Vagina (tissue), 2 donors: ENCODE results near the gene SETD3. TPM values are rescaled to one million over a fixed set of nuclear protein-coding genes. Genes with fewer than 3 reads are reported as not detected.

ENCODE experiments used
- DNase-seq, 2 donors: peaks; one replicate each; pipeline ENCODE4 v3.0.0-alpha.2; 2017; ENCODE audit errors: extremely low spot score in 2 of 2
- H3K27ac ChIP-seq: fragments of 200-600 bp; sonication (generic); one replicate; pipeline ENCODE4 v1.5.1; 2019
- H3K27me3 ChIP-seq: fragments of 200-600 bp; sonication (generic); one replicate; pipeline ENCODE4 v1.5.1; 2019
- H3K36me3 ChIP-seq, 2 donors: fragments of 200-600 bp; sonication (generic); one replicate each; pipeline ENCODE4 v1.5.1; 2017 to 2019
- H3K4me1 ChIP-seq: fragments of 200-600 bp; sonication (generic); one replicate; pipeline ENCODE4 v1.5.1; 2019
- H3K4me3 ChIP-seq, 2 donors: fragments of 200-600 bp; sonication (generic); 1 replicate in 1 of 2; 2 replicates in 1 of 2; pipeline ENCODE4 v1.5.1; 2016 to 2019
- H3K9me3 ChIP-seq: fragments of 200-600 bp; sonication (generic); one replicate; pipeline ENCODE4 v1.5.1; 2019
- CTCF ChIP-seq, 3 experiments: fragments of 450-650 bp in 2 of 3; fragments of 200-600 bp in 1 of 3; sonication (generic) in 1 of 3; IDR thresholded peaks; one replicate each; pipeline ENCODE4 v1.5.1; 2017 to 2019; ENCODE audit warnings: antibody characterized with exemption in 3 of 3, mild to moderate bottlenecking in 2 of 3, moderate library complexity in 2 of 3
- POLR2A ChIP-seq, 2 donors: fragments of 450-650 bp; IDR thresholded peaks; one replicate each; pipeline ENCODE4 v1.6.1; 2017; ENCODE audit warnings: antibody characterized with exemption in 2 of 2, mild to moderate bottlenecking in 2 of 2, moderate library complexity in 2 of 2
- POLR2AphosphoS5 ChIP-seq, 2 donors: sonication (generic); formaldehyde crosslinking; IDR thresholded peaks; one replicate each; pipeline ENCODE4 v1.9.0; 2017; ENCODE audit warnings: antibody characterized with exemption in 2 of 2, mild to moderate bottlenecking in 2 of 2, low read depth in 1 of 2; ENCODE audit not compliant: insufficient read depth in 1 of 2
- intact Hi-C: fragments of 100-400 bp; cut with DNase I; formaldehyde crosslinking; loops from one replicate; pipeline ENCODE4 v1.15.1; 2023
- total RNA-seq: library from RNA; depleted of rRNA; stranded (reverse); fragments of >200 nt; gene quantifications from one replicate; pipeline ENCODE4 v1.2.3, GENCODE V29; 2016

SETD3 gene
- total RNA-seq, 1 donor from 2014 or later, result 49.8 TPM

GRCh38 chr14:99424306-99424877, 56.3 kb downstream of the SETD3 start:
- intact Hi-C loops, result no loop called here

GRCh38 chr14:99423434-99423833, 57.2 kb downstream of the SETD3 start:
- intact Hi-C loops, result no loop called here

More at GRCh38 chr14:99424306-99424877, 56.3 kb downstream of the SETD3 start:
- TF ChIP-seq CTCF (IDR thresholded peaks at IDR 0.05) (no peak), POLR2A (IDR thresholded peaks at IDR 0.05) (no peak), POLR2AphosphoS5 (IDR thresholded peaks at IDR 0.05; ENCODE audit: insufficient read depth in 1 of 2, low read depth in 1 of 2) (no peak)
- Histone ChIP-seq H3K27me3 (no peaks in the 10 kb centered on the region), H3K4me1 (peaks cover 15% of the 10 kb centered on the region), H3K4me3 (no peak overlapping the region), H3K9me3 (no peaks in the 10 kb centered on the region), H3K27ac (no peak overlapping the region), H3K36me3 (peaks cover 0 to 9% of the 10 kb centered on the region in 2 donors)
- DNase-seq, result no peak

GRCh38 chr14:99422228-99423010, 58.2 kb downstream of the SETD3 start:
- H3K27ac ChIP-seq, result no peak overlapping the region
- no peak for DNase-seq
- intact Hi-C loops, result no loop called here
- H3K27me3 ChIP-seq, result no peaks in the 10 kb centered on the region
- no peaks in the 10 kb centered on the region for H3K9me3 ChIP-seq
- H3K36me3 ChIP-seq, result no peaks in the 10 kb centered on the region
- peaks cover 15% of the 10 kb centered on the region for H3K4me1 ChIP-seq
- TF ChIP-seq POLR2AphosphoS5 (IDR thresholded peaks at IDR 0.05; ENCODE audit: insufficient read depth in 1 of 2, low read depth in 1 of 2), result no peak
- TF ChIP-seq POLR2A (IDR thresholded peaks at IDR 0.05), result no peak
- TF ChIP-seq CTCF (IDR thresholded peaks at IDR 0.05), result no peak
- H3K4me3 ChIP-seq, result no peak overlapping the region

More at GRCh38 chr14:99423434-99423833, 57.2 kb downstream of the SETD3 start:
- Histone ChIP-seq H3K36me3 (peaks cover 0 to under 1% of the 10 kb centered on the region in 2 donors), H3K4me3 (no peak overlapping the region), H3K9me3 (no peaks in the 10 kb centered on the region), H3K27me3 (no peaks in the 10 kb centered on the region), H3K27ac (no peak overlapping the region), H3K4me1 (peaks cover 15% of the 10 kb centered on the region)
- no peak for DNase-seq
- TF ChIP-seq POLR2AphosphoS5 (IDR thresholded peaks at IDR 0.05; ENCODE audit: insufficient read depth in 1 of 2, low read depth in 1 of 2), result no peak
- TF ChIP-seq POLR2A (IDR thresholded peaks at IDR 0.05), result no peak
- TF ChIP-seq CTCF (IDR thresholded peaks at IDR 0.05), result no peak

- no peaks in the 10 kb centered on the region for H3K27me3 ChIP-seq
- H3K9me3 ChIP-seq, result no peaks in the 10 kb centered on the region
- H3K4me3 ChIP-seq, result no peak overlapping the region
- DNase-seq, result no peak
- TF ChIP-seq CTCF (IDR thresholded peaks at IDR 0.05) (no peak), POLR2AphosphoS5 (IDR thresholded peaks at IDR 0.05; ENCODE audit: insufficient read depth in 1 of 2, low read depth in 1 of 2) (no peak), POLR2A (IDR thresholded peaks at IDR 0.05) (no peak)
- peaks cover 15% of the 10 kb centered on the region for H3K4me1 ChIP-seq
- no peak overlapping the region for H3K27ac ChIP-seq
- intact Hi-C loops, result no loop called here
- H3K36me3 ChIP-seq, result no peaks in the 10 kb centered on the region
Observed at GRCh38 chr14:99420711-99421110, 59.9 kb downstream of the SETD3 start.

- H3K4me1 ChIP-seq, result peaks cover 9% of the 10 kb centered on the region
- no peak for DNase-seq
- intact Hi-C loops, result no loop called here
Observed at GRCh38 chr14:99419905-99420304, 60.8 kb downstream of the SETD3 start.

More at GRCh38 chr14:99419905-99420304, 60.8 kb downstream of the SETD3 start:
- TF ChIP-seq CTCF (IDR thresholded peaks at IDR 0.05) (no peak), POLR2AphosphoS5 (IDR thresholded peaks at IDR 0.05; ENCODE audit: insufficient read depth in 1 of 2, low read depth in 1 of 2) (no peak), POLR2A (IDR thresholded peaks at IDR 0.05) (no peak)
- H3K4me3 ChIP-seq, result no peak overlapping the region
- no peaks in the 10 kb centered on the region for H3K9me3 ChIP-seq
- H3K27me3 ChIP-seq, result no peaks in the 10 kb centered on the region
- H3K36me3 ChIP-seq, result no peaks in the 10 kb centered on the region
- no peak overlapping the region for H3K27ac ChIP-seq
